Right ventricle myocardium superior (tissue), 1 donor: ENCODE results near the gene NFE2L3. TPM values are rescaled to one million over a fixed set of nuclear protein-coding genes. Genes with fewer than 3 reads are reported as not detected.
"Not testable (repeated sequence)": the region's sequence is repeated elsewhere in the genome, so short reads cannot be mapped to it uniquely, and the experiment has no call there.

ENCODE experiments used
- ATAC-seq: fragments of 200-7000 bp; cut with Tn5 transposase; one replicate; pipeline ENCODE4 v1.9.1; 2020; ENCODE audit warnings: mild to moderate bottlenecking; ENCODE audit not compliant: poor library complexity
- DNase-seq: peaks from one replicate; pipeline ENCODE4 v3.0.0-alpha.2; 2020
- intact Hi-C: fragments of 100-400 bp; cut with DNase I; formaldehyde crosslinking; loops from one replicate; pipeline ENCODE4 v1.11.2; 2022
- total RNA-seq: library from RNA; stranded (reverse); fragmentation: NEBNext Ultra II Directional; extraction: Animal tissue kit (Norgen Biotek cat#: 25700); gene quantifications from one replicate; pipeline ENCODE4 v1.2.1, GENCODE V29; 2021
- donor health status: DM: no; HTN: yes; CAD: no; lungs with severe emphysema.

The NFE2L3 gene
- total RNA-seq, 1 donor from 2014 or later: 0.91 TPM

DNA sequence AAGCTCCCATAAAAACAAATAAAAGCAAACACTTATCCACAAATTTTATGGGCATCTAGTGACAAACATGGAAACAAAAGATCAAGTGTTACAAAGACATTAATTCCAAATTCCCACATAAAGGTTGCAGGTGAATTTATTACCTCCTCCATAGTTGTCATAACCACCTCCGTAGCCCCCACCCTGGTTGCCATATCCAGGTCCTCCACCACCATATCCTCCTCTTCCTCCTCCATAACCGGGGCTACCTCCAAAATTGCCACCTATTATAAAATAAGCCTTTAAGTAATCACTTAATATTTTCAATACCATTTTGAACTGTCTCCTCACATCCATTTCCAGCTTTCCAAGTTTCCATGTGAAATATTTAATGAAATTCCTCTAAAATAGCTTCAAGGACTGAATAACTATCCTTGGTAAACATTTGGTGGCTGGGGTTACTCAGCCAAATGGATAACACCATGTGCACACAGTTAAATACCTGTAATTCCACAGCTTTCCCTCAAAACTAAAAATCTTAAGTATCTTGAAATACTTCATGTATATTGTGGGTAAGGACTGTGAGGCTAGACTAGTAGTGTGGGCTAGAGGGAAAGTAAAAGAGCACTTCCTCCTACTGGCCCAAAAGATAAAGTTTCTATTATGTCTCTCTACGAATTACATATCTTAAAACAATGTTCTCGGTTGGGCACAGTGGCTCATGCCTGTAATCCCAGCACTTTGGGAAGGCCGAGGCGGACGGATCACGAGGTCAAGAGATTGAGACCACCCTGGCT is 41.6 kb downstream of the NFE2L3 start:
- DNase-seq (no peak), ATAC-seq (no peak)
- intact Hi-C loops: no loop called here

DNA sequence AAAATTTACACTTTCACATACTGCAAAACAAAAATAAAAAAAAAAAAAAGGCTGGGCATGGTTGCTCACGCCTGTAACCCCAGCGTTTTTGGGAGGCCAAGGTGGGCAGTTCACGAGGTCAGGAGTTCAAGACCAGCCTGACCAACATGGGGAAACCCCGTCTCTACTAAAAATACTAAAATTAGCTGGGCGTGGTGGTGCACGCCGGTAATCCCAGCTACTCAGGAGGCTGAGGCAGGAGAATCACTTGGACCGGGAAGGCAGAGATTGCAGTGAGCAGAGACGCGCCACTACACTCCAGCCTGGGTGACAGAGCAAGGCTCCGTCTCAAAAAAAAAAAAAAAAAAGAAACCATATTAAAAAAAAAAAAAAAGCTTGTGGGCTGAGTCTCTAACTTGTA is 42.8 kb downstream of the NFE2L3 start:
- intact Hi-C loops, DNase-seq, ATAC-seq: not testable (repeated sequence)

DNA sequence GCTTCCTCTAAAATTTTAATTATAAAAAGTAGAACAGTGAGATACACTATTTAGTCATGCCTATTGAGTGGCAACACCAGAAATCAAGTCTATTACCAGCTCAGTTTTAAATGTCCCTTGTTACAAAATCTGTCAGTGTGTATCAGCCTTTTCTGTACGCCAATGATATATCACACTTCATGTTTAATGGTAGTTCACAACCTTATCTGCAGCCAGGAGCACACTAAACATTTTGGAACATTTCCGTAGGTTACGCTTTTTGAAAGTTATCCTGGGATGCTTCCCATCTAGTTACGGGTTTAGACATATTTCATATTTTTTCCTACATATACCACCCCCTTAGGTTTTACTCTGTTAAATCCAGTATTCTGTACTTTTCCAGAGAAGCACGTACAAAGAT is 43.2 kb downstream of the NFE2L3 start:
- no peak for ATAC-seq
- DNase-seq: no peak
- intact Hi-C loops: no loop called here

DNA sequence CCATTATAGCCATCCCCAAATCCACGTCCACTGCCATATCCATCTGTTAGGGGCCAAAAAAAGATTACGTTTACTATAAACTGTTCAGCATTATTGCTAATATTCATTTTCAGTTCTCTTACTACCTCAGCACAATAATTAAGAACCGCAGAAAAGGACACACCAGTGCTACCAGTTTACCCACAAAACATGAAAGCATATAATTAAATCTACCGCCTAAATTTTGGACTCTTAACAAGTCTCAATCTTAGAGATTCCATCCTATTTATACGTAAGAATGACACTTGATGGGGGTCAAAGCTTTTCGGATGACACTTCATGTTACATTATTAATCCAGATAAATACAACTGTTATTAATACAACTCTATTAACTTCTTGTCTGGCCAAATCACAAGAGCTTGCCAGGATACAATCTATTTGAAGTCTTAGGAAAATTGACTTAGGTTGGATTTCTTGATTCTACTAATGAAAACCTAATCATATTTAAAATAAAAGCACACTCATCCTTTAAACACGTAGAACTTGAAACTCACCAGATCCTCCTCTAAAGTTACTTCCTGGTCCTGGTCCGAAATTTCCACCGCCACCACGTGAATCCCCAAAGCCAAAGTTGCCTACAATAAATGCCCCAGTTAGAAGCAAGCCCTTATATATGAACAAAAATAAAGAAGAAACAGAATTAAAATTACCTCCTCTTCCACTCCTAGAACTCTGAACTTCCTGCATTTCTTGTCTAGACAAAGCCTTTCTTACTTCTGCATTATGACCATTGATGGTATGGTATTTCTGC is 44.1 kb downstream of the NFE2L3 start:
- ATAC-seq (no peak), DNase-seq (no peak)
- intact Hi-C loops: no loop called here

DNA sequence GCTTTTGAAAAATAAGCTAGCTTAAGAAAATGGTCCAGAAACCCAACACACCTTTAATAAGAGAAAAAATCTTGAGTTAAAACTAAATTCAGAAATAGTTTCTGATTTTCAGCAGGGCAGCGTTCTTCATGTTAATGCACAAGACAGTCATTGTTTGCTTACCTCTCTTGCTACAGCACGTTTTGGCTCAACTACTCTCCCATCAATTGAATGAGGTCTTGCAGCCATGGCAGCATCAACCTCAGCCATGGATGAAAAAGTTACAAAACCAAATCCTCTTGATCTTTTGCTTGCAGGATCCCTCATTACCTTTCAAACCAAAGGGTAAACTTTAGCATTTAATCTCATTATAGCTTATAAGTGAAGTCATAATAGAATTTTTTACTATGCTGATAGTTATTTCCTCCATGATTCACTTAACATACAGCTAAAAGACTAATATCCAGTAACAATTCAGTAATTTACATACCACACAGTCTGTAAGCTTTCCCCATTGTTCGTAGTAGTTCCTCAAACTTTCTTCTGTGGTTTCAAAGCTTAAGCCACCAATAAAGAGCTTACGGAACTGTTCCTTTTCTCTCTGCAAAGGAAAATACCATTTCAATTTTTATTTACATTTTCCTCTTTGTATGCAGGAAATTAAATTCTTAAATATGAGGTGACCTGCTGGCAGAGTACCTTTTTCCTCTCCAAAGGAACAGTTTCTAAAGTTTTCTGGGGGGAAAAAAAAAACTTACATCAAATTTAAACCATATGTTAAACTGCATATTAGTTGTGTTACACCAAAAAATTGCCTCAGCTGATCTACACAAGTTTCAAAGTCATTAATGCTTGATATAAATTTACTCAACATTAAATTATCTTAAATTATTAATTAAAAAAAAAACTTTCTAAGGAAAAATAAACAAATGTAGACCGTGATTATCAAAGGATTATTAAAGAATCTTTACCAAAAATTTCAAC is 45.4 kb downstream of the NFE2L3 start:
- intact Hi-C loops: no loop called here

DNA sequence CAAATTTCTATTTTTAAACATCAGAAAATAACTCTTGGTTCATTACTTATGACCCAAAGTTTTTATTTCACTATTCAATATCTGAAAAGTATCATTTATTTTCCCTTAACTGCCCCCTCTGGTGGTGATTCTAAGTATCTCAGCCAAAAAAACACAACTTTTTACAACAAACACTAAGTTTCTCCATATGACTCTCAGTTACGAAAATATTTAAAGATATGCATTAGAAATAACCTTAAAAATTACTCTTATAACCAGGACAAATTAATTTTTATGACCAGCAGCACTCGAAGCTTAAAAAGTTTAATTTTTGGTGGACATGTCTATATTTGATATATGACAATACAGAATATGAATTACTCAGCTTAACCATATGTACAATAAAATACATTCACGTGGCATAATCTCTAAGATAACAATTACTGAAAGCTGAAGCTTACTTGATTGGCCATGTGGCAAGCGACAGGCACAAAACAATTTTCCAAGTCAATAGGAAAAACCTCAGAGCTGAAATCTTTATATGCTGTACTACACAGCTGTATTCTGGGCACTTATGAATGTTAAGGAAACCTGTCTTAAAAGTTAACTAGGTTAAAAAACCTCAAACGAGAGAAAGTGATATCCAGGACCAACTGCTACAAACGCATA is 46.3 kb downstream of the NFE2L3 start:
- intact Hi-C loops: no loop called here
- no peak for ATAC-seq
- no peak for DNase-seq

More for the DNA sequence above, 45.4 kb downstream of the NFE2L3 start:
- DNase-seq (no peak), ATAC-seq (no peak)

DNA sequence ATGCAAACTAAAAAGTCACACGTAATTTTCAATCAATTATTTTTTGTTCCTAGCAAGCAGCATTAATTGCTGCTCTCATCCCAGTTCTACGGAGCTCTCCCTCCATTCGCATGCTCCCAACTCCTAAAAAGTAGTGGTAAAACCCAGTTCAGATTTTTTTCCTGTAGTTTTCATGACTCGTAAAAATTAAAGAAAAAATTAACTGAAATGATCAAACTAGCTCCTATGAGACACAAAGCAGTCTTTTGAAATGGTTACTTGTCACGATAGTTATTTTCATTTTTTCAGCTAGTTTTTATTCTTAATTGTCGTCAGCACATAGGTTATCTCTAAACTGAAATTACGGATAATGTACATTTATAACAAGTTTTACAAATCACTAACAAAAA is 46.8 kb downstream of the NFE2L3 start:
- DNase-seq (no peak), ATAC-seq (no peak)
- intact Hi-C loops: no loop called here

DNA sequence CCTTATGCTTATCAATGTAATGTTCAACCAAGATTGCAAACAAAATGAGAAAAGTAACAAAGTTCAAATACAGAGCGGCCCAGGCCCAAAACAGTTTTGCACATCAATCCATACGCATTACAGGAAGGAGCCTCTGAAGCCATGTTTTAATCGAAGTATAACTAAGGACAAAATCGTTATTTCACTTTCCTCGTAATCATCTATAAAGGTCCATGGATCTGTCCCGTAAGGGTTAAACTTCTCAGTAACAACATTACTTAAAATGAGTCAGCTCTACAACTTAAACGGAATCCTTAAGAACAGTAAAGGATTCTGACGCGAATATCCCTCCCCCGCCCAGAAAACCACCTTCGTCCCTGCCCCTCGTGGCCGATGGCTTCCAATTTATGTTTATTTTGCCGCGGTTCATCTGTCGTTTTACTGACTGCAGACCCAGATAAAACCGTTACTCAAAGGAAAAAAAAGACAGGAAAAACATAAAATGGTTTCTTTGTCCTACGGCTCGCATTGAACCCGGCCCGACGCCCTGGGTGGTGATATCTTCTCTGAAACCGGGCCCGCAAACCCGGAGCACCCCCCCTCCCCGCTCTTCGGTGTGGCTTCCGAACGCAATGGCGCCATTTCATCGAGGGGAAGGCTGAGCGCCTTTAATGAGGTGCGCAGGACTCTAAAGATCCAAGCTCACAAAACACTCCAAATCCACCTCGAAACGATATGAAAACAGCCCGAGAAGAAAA is 47.5 kb downstream of the NFE2L3 start:
- peak; percentile 78 for DNase-seq
- ATAC-seq: peak; percentile 34
- intact Hi-C loops: no loop called here

DNA sequence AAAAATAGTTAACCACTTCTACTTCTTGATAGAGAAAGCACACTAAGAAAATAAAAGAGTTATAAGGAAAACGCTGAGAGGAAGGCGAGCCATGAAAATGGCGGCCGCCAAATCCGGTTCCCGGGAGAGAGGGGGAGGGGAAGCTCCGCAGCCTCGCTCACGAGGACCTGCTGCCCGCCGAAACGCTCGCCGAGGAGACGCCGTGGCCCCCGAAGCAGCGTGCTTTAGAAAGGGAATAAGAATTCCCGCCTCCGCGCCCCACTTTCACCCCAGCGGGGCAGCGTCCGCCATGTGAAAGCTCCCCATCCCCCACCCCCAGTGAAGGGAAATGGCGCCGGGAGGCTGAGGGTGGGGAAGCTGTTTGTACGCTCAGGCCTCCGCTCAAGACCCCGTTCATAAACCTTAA is 48.0 kb downstream of the NFE2L3 start:
- intact Hi-C loops: no loop called here
- DNase-seq (peak; percentile 76), ATAC-seq (peak; percentile 43)

DNA sequence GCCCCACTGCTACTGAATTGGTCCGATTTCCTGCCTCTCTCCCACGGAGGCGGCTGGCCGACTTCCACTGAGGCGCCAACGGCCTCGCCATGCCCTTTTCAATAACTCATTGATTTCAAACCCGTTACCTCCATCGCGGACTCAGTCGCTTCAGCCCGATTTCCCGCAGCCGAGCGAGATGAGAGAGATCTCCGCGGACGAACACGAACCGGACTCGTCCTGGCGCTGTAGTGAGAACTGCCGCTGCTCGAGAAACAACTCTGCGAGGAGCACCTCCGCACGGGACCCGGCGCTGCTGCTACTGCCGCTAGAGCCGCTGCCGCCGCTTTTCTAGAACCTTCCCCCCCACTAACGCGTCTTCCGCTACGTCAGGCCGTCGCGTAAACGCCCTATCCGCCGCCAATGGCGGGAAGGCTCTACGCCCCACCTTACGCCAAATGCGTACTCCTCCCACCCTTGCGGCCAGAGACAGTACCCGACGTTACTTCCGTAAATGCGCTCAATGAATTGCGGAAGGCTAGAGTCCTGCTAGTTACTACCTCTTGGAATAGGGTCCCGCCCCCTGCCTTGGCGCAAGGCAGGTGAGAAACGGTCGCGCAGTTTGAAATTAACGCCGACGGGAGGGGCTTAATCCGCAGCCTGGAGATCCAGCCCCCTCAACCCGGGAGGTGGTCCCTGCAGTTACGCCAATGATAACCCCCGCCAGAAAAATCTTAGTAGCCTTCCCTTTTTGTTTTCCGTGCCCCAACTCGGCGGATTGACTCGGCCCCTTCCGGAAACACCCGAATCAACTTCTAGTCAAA is 48.6 kb downstream of the NFE2L3 start, which contains the start of gene HNRNPA2B1:
HNRNPA2B1 (minus strand) TSS at position 303 of the 803 bp plus-strand sequence; CDS start at position 134, 169 bp downstream.
- intact Hi-C loops: no loop called here
- DNase-seq (peak; percentile 97), ATAC-seq (peak; percentile 89)

DNA sequence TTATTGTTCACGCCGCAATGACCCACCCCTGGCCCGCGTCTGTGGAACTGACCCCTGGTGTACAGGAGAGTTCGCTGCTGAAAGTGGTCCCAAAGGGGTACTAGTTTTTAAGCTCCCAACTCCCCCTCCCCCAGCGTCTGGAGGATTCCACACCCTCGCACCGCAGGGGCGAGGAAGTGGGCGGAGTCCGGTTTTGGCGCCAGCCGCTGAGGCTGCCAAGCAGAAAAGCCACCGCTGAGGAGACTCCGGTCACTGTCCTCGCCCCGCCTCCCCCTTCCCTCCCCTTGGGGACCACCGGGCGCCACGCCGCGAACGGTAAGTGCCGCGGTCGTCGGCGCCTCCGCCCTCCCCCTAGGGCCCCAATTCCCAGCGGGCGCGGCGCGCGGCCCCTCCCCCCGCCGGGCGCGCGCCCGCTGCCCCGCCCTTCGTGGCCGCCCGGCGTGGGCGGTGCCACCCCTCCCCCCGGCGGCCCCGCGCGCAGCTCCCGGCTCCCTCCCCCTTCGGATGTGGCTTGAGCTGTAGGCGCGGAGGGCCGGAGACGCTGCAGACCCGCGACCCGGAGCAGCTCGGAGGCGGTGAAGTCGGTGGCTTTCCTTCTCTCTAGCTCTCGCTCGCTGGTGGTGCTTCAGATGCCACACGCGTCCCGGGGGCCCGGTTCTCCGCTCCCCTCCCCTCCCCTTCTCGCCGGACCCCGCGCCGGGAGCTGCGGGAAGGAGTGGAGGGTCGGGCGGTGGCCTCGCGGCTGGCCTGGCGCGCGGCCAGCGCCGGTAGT is 49.4 kb downstream of the NFE2L3 start, which contains the start of gene CBX3:
CBX3 (plus strand) TSS at position 499 of the 772 bp plus-strand sequence. CDS start 1,254 bp downstream, outside the sequence.
- intact Hi-C loops: no loop called here
- peak; percentile 80 for ATAC-seq
- peak; percentile 94 for DNase-seq

DNA sequence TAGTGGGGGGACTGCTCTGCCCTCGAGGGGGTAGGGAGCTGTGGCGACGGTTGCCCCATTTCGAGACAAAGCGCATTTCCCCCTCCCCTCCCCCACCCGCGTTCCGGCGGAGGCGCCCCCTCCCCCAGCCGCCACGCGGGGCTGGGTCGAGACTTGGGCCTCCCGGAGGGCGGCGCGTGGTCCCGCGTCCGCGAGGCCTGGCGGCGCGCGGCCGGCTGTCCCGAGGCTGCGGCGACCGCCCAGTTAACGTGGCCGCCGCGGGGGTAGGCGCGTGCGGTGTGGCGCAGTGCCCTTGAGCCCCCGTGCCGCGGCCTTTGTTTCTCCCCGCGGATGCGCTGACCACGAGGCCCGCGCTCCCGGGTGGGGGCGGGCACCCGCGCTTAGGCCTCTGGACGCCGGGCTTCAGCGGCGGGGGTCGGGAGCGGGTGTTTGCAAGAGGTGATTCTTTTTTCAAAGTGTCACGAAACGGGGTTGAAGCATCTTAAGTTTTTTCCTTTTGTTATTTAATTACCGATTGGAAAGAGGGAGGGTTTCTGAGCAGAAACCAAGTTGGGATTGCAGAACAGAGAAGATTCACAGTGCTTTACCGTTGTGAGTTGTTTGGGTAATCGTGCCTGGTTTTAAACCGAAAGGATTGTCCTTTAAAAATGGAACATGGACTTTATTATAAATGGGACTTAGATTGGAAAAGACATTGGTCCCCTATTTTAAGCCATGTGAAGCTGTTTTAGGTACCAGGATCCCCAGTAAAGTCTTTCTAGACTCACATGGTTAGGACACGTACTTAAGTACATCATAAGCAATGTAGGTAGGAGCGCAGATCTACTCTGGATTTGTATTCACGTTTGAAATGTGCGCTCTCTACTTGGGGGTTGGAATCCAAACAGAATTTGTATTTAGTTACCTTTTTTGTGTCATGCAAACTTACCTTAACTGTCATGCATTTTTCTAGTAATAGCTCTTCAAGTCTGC is 50.3 kb downstream of the NFE2L3 start:
- DNase-seq: peak; percentile 75
- intact Hi-C loops: no loop called here
- ATAC-seq: peak; percentile 18

DNA sequence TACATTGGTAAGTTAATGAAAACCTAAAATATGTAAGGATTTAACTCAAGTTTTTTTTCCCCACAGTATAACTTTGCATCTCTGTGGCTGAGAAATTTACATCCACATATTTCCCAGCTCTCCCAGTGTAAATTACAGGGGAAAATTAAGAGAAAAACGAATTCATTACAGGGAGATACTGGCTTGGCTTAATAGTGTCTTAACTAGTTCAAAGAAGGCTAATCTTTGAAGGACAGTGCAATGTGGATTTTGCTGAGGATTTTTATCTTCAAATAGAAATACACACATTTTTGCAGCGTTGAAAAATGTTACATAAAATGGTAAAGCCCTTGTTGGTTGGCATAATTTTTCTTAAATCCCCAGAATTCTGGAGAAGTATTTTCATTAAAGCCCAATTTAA is 51.0 kb downstream of the NFE2L3 start:
- ATAC-seq (no peak), DNase-seq (no peak)
- intact Hi-C loops: no loop called here

DNA sequence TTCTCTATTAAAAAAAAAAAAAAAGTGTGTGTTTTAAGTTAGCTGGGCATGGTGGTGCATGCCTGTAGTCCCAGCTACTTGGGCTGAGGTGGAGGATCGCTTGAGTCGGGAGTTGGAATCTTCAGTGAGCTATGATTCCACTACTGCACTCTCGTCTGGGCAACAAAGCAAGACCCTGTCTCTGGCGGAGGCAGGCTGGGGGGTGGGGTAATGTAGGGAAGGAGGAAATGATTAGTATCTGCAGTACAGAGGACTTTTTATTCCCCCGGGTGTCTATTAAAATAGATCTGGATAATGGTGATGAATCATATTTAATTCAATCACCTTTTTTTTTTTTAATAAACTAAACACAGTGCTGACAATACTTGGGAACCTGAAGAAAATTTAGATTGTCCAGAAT is 56.0 kb downstream of the NFE2L3 start:
- DNase-seq (no peak), ATAC-seq (no peak)
- intact Hi-C loops: no loop called here
